ENCODE results near the gene ALKAL2. TPM values are rescaled to one million over a fixed set of nuclear protein-coding genes. Genes with fewer than 3 reads are reported as not detected.

ALKAL2 gene
- total RNA-seq, 2 experiments from 2014 or later: not detected

GRCh38 chr2:254241-254640 lies 33.6 kb downstream of the ALKAL2 start:
- H3K36me3 ChIP-seq (ENCODE audit: insufficient read depth, low read length): peaks cover 5% of the 10 kb centered on the region
- intact Hi-C loops (cut with DNase I, micrococcal nuclease): no loop called here
- Mint-ChIP-seq H3K27me3 (no peaks in the 10 kb centered on the region), H3K4me3 (no peak overlapping the region), H3K36me3 (ENCODE audit: low read depth) (peaks cover 31% of the 10 kb centered on the region), H3K27ac (no peak overlapping the region), H3K9me3 (peaks cover 7% of the 10 kb centered on the region), H3K4me1 (ENCODE audit: low read depth) (no peaks in the 10 kb centered on the region)
- no peaks in the 10 kb centered on the region for H3K27me3 ChIP-seq (ENCODE audit: control insufficient read depth in 1 of 2, insufficient read depth in 2 of 2, low read length in 2 of 2)
- H3K9me3 ChIP-seq (ENCODE audit: control insufficient read depth in 1 of 2, insufficient read depth in 1 of 2, low read length in 2 of 2): peaks cover 0 to 5% of the 10 kb centered on the region in 2 experiments
- ChIA-PET CTCF (no interaction called here), POLR2A (no interaction called here)
- TF ChIP-seq CTCF (IDR thresholded peaks at IDR 0.05): no peak
- DNase-seq: no peak
- no peak for ATAC-seq (ENCODE audit: poor library complexity)
- no peak overlapping the region for H3K4me3 ChIP-seq (ENCODE audit: low read length)
- no peak overlapping the region for H3K27ac ChIP-seq (ENCODE audit: low read depth in 1 of 2, low read length in 2 of 2)
- no peaks in the 10 kb centered on the region for H3K4me1 ChIP-seq (ENCODE audit: insufficient read depth, low read length)

GRCh38 chr2:253202-253638 lies 34.7 kb downstream of the ALKAL2 start:
- Histone ChIP-seq H3K27me3 (ENCODE audit: control insufficient read depth in 1 of 2, insufficient read depth in 2 of 2, low read length in 2 of 2) (no peaks in the 10 kb centered on the region), H3K9me3 (ENCODE audit: control insufficient read depth in 1 of 2, insufficient read depth in 1 of 2, low read length in 2 of 2) (peaks cover 0 to 5% of the 10 kb centered on the region in 2 experiments), H3K4me3 (ENCODE audit: low read length) (no peak overlapping the region), H3K36me3 (ENCODE audit: insufficient read depth, low read length) (peaks cover 5% of the 10 kb centered on the region), H3K4me1 (ENCODE audit: insufficient read depth, low read length) (no peaks in the 10 kb centered on the region), H3K27ac (ENCODE audit: low read depth in 1 of 2, low read length in 2 of 2) (no peak overlapping the region)
- peaks cover 6% of the 10 kb centered on the region for H3K9me3 Mint-ChIP-seq
- POLR2A ChIA-PET: no interaction called here
- DNase-seq (no peak), ATAC-seq (ENCODE audit: poor library complexity) (no peak)
- CTCF ChIA-PET: interaction anchor here (1.5 kb wide), 1 partner anchor 13 kb away, joined by 3 read pairs; no protein-coding TSS in a partner anchor
- TF ChIP-seq CTCF (IDR thresholded peaks at IDR 0.05): no peak
- H3K36me3 Mint-ChIP-seq (ENCODE audit: low read depth): peaks cover 36% of the 10 kb centered on the region
- no peaks in the 10 kb centered on the region for H3K27me3 Mint-ChIP-seq
- H3K4me1 Mint-ChIP-seq (ENCODE audit: low read depth): no peaks in the 10 kb centered on the region
- intact Hi-C loops (cut with DNase I, micrococcal nuclease): no loop called here
- no peak overlapping the region for H3K27ac Mint-ChIP-seq
- no peak overlapping the region for H3K4me3 Mint-ChIP-seq

- Mint-ChIP-seq H3K4me1 (ENCODE audit: low read depth) (no peaks in the 10 kb centered on the region), H3K9me3 (peaks cover 1% of the 10 kb centered on the region), H3K4me3 (no peak overlapping the region), H3K27ac (no peak overlapping the region), H3K27me3 (no peaks in the 10 kb centered on the region), H3K36me3 (ENCODE audit: low read depth) (peaks cover 45% of the 10 kb centered on the region)
- intact Hi-C loops (cut with DNase I, micrococcal nuclease): no loop called here
- TF ChIP-seq CTCF (IDR thresholded peaks at IDR 0.05): no peak
- no peak overlapping the region for H3K27ac ChIP-seq (ENCODE audit: low read depth in 1 of 2, low read length in 2 of 2)
- H3K27me3 ChIP-seq (ENCODE audit: control insufficient read depth in 1 of 2, insufficient read depth in 2 of 2, low read length in 2 of 2): no peaks in the 10 kb centered on the region
- no peak for ATAC-seq (ENCODE audit: poor library complexity)
- POLR2A ChIA-PET: no interaction called here
- H3K4me1 ChIP-seq (ENCODE audit: insufficient read depth, low read length): no peaks in the 10 kb centered on the region
- H3K9me3 ChIP-seq (ENCODE audit: control insufficient read depth in 1 of 2, insufficient read depth in 1 of 2, low read length in 2 of 2): peaks cover 0 to 5% of the 10 kb centered on the region in 2 experiments
- CTCF ChIA-PET: interaction anchor here (1.4 to 1.5 kb wide), 2 partner anchors 14 to 31 kb away, joined by 3 read pairs; no protein-coding TSS in a partner anchor
- H3K36me3 ChIP-seq (ENCODE audit: insufficient read depth, low read length): peaks cover 5% of the 10 kb centered on the region
- DNase-seq: no peak
- H3K4me3 ChIP-seq (ENCODE audit: low read length): no peak overlapping the region
Measured at GRCh38 chr2:252001-252602, 35.8 kb downstream of the ALKAL2 start.

All from CD4-positive, alpha-beta T cell (primary cell).